Activated CD8-positive, alpha-beta memory T cell treated with anti-CD3 and anti-CD28 coated beads, Interleukin-2, amount 10 ng/mL, durations not matched to agents 7 days and 5 days (primary cell): Measurements from ENCODE around the gene PLXNC1. TPM values are rescaled to one million over a fixed set of nuclear protein-coding genes. Genes with fewer than 3 reads are reported as not detected.

ENCODE experiments used
- ATAC-seq: fragments of 150-1000 bp; cut with Tn5 transposase; one replicate; pipeline ENCODE4 v1.10.0; 2021; ENCODE audit warnings: moderate library complexity
- CTCF ChIA-PET: fragments of 350-600 bp; sonication (Branson Sonifier 250); formaldehyde crosslinking; loops from one replicate; lab custom pipeline; 2021; ENCODE audit warnings: antibody characterized with exemption; lab: Charles Lee
- DNase-seq: peaks from one replicate; pipeline ENCODE4 v3.0.0-alpha.2; 2020
- H3K27ac Mint-ChIP-seq: one replicate; pipeline ENCODE4 v1.8.0; 2021; ENCODE audit warnings: mild to moderate bottlenecking, mixed read lengths
- H3K27me3 Mint-ChIP-seq: one replicate; pipeline ENCODE4 v1.8.0; 2021; ENCODE audit warnings: mixed read lengths
- H3K36me3 Mint-ChIP-seq: one replicate; pipeline ENCODE4 v1.8.0; 2021; ENCODE audit warnings: mild to moderate bottlenecking, mixed read lengths
- H3K4me1 Mint-ChIP-seq: one replicate; pipeline ENCODE4 v1.8.0; 2021; ENCODE audit warnings: mixed read lengths
- H3K4me3 Mint-ChIP-seq: one replicate; pipeline ENCODE4 v1.8.0; 2021; ENCODE audit warnings: mild to moderate bottlenecking, moderate library complexity, mixed read lengths
- H3K9me3 Mint-ChIP-seq: one replicate; pipeline ENCODE4 v1.8.0; 2022; ENCODE audit warnings: low read depth, mixed read lengths
- total RNA-seq, 2 experiments: library from RNA; stranded (reverse); gene quantifications; one replicate each; pipeline ENCODE4 v1.2.3, GENCODE V29; 2021

Gene PLXNC1
- total RNA-seq, 2 experiments from 2014 or later = 10.4 to 13.1 TPM

DNA sequence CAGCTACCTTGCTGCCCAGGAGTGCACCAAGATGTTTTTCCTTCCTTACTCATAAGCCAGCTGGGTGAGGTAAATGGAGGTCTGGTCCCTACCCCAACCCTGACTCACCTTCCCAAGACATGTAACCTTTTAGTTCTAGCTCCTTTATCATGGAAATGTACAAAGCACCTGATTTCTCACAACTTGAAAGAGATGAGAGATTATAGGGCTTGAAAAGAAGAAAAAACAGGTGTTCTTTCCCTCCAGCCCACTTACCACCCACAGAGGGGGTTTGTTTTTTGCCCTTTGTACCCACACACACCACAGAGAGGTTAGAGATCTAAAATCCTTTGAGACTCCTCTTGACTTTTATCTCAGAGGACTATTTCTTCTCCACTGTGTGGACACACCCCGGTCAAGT lies 21.1 kb downstream of the PLXNC1 start:
- DNase-seq = no peak
- Mint-ChIP-seq H3K36me3 (peaks cover 3% of the 10 kb centered on the region), H3K4me3 (no peak overlapping the region), H3K27ac (no peak overlapping the region), H3K27me3 (no peaks in the 10 kb centered on the region), H3K9me3 (no peaks in the 10 kb centered on the region), H3K4me1 (peaks cover 33% of the 10 kb centered on the region)
- ATAC-seq = no peak
- CTCF ChIA-PET = interaction anchor here (1.5 kb wide), 1 partner anchor 22 kb away, joined by 3 read pairs; no protein-coding TSS in a partner anchor

DNA sequence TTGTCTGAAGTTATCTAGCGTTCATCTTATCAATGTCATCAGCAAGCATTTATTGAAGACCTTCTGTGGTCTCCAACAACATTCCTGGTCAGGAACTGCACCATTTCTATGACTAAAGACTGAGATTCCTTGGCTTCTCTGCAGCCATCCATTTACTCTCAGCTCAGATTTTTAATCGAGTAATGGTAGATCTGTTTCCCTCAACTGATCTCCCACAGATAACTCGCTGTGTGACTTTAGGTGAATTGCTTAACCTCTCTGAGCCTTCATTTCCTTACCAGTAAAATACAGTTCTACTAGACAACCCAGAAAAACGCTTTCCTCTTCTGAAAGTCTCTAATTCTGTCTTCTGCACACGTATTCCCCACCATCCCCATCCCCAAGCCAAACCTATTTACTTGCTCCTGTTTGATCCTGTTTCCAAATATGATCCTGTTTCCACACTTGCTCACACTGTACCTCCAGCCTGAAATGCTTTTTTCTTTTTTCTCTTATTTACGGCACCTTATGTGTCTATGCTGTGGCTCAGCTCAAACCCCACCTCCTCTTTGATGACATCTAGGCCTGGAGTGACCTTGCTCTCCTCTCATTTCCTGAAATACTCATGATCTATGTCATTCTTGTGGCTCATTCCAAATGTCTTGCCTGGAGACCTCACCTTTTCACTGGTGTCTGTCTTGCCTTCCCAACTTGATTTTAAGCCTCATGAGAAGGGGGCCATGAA lies 21.8 kb downstream of the PLXNC1 start:
- Mint-ChIP-seq H3K36me3 (peaks cover 3% of the 10 kb centered on the region), H3K27me3 (no peaks in the 10 kb centered on the region), H3K4me3 (no peak overlapping the region), H3K9me3 (no peaks in the 10 kb centered on the region), H3K27ac (no peak overlapping the region), H3K4me1 (peaks cover 39% of the 10 kb centered on the region)
- no peak for ATAC-seq
- DNase-seq = no peak
- CTCF ChIA-PET = interaction anchor here (1.2 to 1.5 kb wide), 2 partner anchors 22 to 24 kb away, joined by 3 read pairs; no protein-coding TSS in a partner anchor

DNA sequence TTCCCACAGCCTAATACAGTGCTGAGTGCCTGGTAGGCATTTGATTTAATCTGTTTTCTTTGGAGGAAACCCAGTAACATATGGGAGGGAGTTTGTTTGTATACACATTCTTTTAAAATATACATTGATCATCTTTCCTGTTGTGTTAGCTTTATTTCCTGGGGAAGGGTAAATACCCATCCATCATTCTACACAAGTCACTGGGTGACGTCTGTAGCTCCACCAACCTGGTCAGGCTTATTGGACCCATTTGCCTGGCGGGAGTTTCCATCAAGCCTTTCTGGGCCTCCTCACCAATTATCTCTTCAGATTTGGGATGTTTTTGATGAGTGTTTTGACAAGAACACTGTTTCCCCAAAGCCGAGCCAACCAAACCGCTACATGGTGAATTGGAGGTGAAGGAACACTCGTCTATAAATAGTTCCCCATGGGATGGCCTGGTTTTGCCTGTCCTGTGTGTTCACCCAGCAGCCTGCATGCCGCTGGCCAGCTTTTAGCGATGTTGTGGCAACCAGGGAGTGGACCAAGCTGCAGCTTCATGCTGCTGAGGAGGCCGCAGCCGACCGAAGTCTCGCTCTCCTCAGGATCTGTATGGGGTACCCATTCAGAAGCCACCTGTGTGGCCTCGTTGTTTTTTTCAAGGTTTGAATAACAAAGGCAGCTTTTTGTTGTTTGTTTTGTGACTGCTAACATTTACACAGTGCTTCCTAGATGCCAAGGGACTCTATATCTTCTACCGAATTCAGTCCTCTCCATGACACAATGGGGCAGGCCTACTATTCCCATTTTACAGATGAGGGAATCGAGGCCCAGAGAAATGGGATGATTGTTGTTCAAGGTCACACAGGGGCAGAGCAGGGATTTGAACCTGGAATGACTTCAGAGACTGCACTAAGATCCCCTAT lies 22.6 kb downstream of the PLXNC1 start:
- Mint-ChIP-seq H3K36me3 (peaks cover 5% of the 10 kb centered on the region), H3K9me3 (no peaks in the 10 kb centered on the region), H3K27me3 (no peaks in the 10 kb centered on the region), H3K4me3 (no peak overlapping the region), H3K27ac (no peak overlapping the region), H3K4me1 (peaks cover 48% of the 10 kb centered on the region)
- ATAC-seq (no peak), DNase-seq (no peak)
- CTCF ChIA-PET = interaction anchor here (1.2 kb wide), 1 partner anchor 25 kb away, joined by 3 read pairs; no protein-coding TSS in a partner anchor

DNA sequence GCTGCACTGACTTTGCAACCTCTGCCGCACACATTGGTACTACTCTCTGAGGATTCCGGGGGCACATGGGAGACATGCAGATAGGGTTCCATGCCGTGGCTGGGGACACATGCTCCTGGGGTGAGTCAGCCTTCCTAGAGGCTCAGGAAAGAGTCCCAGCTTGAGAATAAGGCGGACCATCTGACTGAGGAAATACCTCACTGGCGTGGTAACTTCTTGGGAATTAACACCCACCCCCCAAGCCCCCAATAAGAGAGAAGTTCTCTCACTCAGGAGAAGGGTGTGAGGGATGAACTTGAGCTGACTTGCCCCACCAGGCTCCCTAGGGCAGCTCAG lies 23.2 kb downstream of the PLXNC1 start:
- Mint-ChIP-seq H3K27me3 (no peaks in the 10 kb centered on the region), H3K4me1 (peaks cover 52% of the 10 kb centered on the region), H3K4me3 (no peak overlapping the region), H3K27ac (no peak overlapping the region), H3K36me3 (peaks cover 5% of the 10 kb centered on the region), H3K9me3 (no peaks in the 10 kb centered on the region)
- ATAC-seq (no peak), DNase-seq (no peak)
- CTCF ChIA-PET = no interaction called here

DNA sequence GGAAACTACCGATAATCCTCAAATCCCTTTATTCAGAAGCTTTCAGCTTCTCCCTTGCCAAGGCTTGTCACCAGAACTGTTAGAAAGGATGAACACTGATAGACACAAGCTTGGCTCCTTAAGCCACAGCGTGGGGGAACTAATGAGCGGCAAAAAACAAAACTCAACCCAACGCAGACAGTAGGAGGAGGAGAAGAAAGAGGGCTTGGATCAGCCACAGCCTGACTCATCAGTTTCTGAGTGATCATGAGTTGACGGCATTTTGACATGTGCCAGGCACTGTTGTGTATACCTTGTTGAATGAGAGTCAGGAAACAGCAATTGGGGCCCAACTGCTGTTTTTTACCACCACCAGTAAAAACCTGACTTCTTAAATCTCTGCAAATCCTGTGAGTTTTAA lies 23.7 kb downstream of the PLXNC1 start:
- Mint-ChIP-seq H3K36me3 (peaks cover 5% of the 10 kb centered on the region), H3K4me3 (no peak overlapping the region), H3K27ac (no peak overlapping the region), H3K27me3 (no peaks in the 10 kb centered on the region), H3K9me3 (no peaks in the 10 kb centered on the region), H3K4me1 (peaks cover 52% of the 10 kb centered on the region)
- ATAC-seq = peak; percentile 34
- CTCF ChIA-PET = no interaction called here
- peak; percentile 45 for DNase-seq

DNA sequence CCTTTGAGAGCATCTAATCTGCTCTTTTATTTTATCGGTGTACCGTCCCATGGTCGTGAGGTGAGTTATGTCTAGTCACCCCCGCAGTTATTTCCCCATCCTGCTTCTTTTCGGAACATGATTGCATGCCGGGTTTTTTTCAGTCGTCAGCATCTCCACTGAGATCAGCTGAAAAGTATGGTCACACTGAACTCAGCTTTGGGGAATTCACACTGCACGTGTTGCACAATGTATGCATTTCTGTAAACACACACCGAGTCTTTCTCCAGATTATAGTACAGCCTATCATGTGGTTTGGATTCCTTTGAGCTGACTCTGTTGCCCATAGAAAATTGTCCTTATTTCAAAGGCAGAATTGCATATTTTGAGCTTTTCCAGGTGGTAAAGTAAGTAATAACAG lies 24.6 kb downstream of the PLXNC1 start:
- CTCF ChIA-PET = interaction anchor here (1.0 to 2.1 kb wide), 4 partner anchors 21 to 35 kb away, joined by 3 to 6 read pairs (median 4); no protein-coding TSS in a partner anchor
- Mint-ChIP-seq H3K4me1 (peaks cover 52% of the 10 kb centered on the region), H3K9me3 (peaks cover under 1% of the 10 kb centered on the region), H3K36me3 (peaks cover 11% of the 10 kb centered on the region), H3K4me3 (no peak overlapping the region), H3K27me3 (no peaks in the 10 kb centered on the region), H3K27ac (no peak overlapping the region)
- ATAC-seq = no peak
- DNase-seq = no peak

DNA sequence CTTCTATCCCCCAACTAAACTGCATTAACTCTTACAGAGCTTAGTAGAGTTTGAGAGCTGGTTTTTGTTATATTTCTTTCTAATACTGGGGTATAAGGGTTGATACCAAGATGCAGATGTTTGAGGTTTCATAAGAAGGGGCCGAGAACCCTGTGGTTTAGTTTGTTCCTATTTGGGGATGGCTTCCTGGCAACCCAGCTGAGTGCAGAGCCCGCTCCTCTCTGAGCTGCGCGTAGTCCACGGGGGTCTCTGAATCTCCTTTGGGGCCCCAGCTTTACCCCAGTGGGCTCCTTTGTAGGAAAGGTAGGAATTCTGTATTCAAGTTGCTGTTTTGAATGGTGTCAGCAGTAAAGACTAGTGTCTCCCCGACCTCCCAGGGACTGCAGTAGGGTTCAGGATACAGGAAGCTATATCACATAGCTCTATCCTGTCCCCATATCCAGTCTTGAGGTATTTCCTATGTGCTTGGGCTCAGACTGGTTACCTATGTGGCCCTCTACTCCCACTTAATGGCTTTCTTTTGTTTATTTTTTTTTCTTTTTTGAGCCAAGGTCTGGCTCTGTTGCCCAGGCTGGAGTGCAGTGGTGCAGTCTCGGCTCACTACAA lies 25.4 kb downstream of the PLXNC1 start:
- Mint-ChIP-seq H3K4me3 (no peak overlapping the region), H3K9me3 (peaks cover 6% of the 10 kb centered on the region)
- CTCF ChIA-PET = interaction anchor here (1.0 to 2.1 kb wide), 5 partner anchors 19 to 35 kb away, joined by 3 to 6 read pairs (median 5); no protein-coding TSS in a partner anchor

DNA sequence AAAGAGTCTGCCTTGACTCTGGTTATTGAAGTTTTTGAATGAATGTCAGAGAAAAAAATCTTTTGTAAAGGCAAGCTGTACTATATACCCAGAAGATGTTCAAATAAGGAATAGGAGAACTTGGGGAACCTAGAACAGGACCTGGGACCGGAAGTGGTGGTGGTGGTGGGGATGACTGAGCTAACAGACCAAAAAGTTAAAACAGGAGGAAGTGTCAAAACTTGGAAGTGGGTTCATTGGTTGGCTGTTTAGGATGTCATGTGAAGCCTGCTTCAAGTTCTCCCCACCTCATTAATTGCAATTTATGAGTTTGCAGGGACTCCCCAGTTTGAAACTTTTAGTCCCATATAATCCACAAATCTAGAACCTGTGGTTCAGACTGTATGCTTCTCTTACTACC lies 26.2 kb downstream of the PLXNC1 start:
- peak; percentile 58 for ATAC-seq
- Mint-ChIP-seq H3K4me3 (no peak overlapping the region), H3K36me3 (peaks cover 21% of the 10 kb centered on the region), H3K27me3 (no peaks in the 10 kb centered on the region), H3K9me3 (peaks cover 6% of the 10 kb centered on the region), H3K27ac (peak overlapping the region; percentile 14), H3K4me1 (peaks cover 48% of the 10 kb centered on the region)
- CTCF ChIA-PET = interaction anchor here (0.8 to 2.1 kb wide), 3 partner anchors 15 to 25 kb away, joined by 3 to 6 read pairs (median 5); no protein-coding TSS in a partner anchor
- DNase-seq = peak; percentile 80

More for the DNA sequence above, 25.4 kb downstream of the PLXNC1 start:
- H3K27me3 Mint-ChIP-seq = no peaks in the 10 kb centered on the region
- peaks cover 51% of the 10 kb centered on the region for H3K4me1 Mint-ChIP-seq
- ATAC-seq (no peak), DNase-seq (no peak)
- peaks cover 16% of the 10 kb centered on the region for H3K36me3 Mint-ChIP-seq
- H3K27ac Mint-ChIP-seq = no peak overlapping the region

DNA sequence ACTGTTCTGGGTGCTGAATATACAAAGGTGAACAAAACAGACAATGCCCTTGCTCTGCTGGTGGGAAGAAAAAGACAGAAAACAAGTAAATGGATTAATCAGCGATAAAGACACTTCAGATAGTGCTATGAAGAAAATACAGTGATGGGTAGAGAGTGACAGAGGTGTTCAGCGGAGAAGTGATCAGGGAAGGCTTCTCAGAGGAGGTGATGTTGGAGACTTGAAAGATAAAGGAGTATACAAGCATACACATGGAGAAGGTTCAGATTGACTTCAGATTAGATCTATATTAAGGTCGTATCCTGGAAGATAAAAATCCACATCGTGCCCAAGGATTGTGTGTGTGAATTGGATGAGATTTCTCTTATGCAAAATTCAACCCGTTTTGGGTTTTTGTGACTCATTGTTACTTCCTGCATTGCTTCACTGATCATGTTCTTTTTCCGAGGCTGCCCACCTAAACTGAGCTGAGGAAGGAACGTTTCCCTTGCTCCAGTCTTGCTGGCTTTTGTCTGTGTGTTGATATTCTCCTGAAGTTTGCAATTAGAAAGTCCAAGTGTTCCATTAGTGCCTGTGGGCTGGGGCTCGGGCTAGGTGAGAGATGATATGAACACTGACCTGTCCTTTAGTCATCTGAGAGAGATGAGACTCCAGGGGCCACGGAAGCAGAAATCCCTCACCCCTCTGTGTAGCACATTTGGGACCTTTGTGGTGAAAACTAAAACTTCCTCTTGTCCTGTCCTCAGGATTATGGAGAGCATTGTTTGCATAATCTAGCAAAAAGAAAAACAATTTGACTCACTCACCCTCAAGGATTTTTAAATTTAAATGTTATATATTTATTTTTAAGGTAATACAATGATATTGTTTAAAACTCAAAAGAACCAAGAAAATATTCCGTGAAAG lies 27.6 kb downstream of the PLXNC1 start:
- peaks cover 27% of the 10 kb centered on the region for H3K36me3 Mint-ChIP-seq
- H3K27ac Mint-ChIP-seq = peak overlapping the region; percentile 3
- CTCF ChIA-PET = interaction anchor here (1.6 kb wide), 1 partner anchor 27 kb away, joined by 3 read pairs; no protein-coding TSS in a partner anchor
- ATAC-seq (peak; percentile 57), DNase-seq (no peak)
- no peak overlapping the region for H3K4me3 Mint-ChIP-seq
- peaks cover 49% of the 10 kb centered on the region for H3K4me1 Mint-ChIP-seq
- H3K9me3 Mint-ChIP-seq = peaks cover 6% of the 10 kb centered on the region
- H3K27me3 Mint-ChIP-seq = no peaks in the 10 kb centered on the region

DNA sequence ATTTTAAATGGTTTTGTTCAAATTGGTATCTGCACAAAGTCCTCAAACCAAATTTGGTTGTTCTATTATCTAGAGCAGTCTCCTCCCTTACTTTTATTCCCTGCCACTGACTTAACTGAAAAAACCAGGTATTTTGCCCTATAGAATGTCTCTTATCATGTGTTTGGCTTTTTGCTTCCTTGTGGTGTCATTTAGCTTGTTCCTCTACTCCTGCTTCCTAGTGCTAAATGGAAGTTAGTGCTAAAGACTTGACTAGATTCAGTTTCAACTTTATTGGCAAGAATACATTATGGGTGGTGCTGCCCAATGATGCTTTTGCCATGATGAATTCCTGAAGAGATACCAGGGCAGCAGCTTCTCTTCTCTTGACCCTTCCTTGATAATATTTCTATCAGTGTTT lies 29.7 kb downstream of the PLXNC1 start:
- Mint-ChIP-seq H3K4me1 (peaks cover 44% of the 10 kb centered on the region), H3K9me3 (peaks cover 6% of the 10 kb centered on the region), H3K27me3 (no peaks in the 10 kb centered on the region), H3K4me3 (no peak overlapping the region), H3K27ac (no peak overlapping the region), H3K36me3 (peaks cover 27% of the 10 kb centered on the region)
- ATAC-seq (no peak), DNase-seq (no peak)
- CTCF ChIA-PET = interaction anchor here (1.3 kb wide), 1 partner anchor 31 kb away, joined by 5 read pairs; no protein-coding TSS in a partner anchor

DNA sequence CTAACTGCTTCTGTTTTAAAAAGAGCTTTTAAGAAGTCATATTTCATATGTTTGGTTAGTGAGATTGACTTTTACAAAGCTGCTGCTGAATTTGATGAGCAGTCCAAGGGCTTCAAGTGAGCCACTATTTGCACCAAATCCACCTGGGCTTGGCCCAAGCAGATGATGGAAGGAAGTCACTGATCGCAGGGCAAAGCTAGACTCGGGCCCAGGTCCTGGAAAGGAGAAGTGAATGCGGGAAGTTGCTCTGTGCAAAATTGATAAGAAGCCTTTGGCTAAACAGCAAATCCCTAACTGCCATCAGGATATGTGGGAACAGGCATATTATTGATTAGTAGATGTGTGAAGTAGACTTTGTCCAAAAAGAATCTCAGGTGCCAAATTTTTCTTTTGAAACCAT lies 30.5 kb downstream of the PLXNC1 start:
- no peak overlapping the region for H3K27ac Mint-ChIP-seq
- no peaks in the 10 kb centered on the region for H3K27me3 Mint-ChIP-seq
- CTCF ChIA-PET = interaction anchor here (0.6 to 1.8 kb wide), 2 partner anchors 29 to 697 kb away, joined by 3 to 4 read pairs; no protein-coding TSS in a partner anchor
- H3K9me3 Mint-ChIP-seq = peaks cover 6% of the 10 kb centered on the region
- DNase-seq (no peak), ATAC-seq (no peak)
- peaks cover 27% of the 10 kb centered on the region for H3K36me3 Mint-ChIP-seq
- peaks cover 36% of the 10 kb centered on the region for H3K4me1 Mint-ChIP-seq
- H3K4me3 Mint-ChIP-seq = no peak overlapping the region

DNA sequence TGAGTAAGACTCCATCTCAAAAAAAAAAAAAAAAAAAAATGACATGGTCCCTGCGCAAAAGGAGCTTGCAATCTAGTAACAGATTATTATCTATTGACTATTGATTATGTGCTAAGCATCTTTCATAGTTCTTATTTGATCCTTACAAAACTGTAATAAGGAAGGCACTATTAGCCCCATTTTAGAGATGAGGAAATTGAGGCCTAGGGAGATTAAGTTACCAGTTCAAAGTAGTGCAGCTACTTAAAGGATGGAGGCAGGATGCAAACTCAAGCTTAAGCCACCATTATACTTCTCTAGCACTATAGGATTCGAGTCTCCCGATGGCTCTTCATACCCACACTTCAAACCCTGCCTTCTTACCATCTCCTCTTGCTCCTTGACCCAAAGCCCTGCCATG lies 31.3 kb downstream of the PLXNC1 start:
- H3K36me3 Mint-ChIP-seq = peaks cover 27% of the 10 kb centered on the region
- H3K27ac Mint-ChIP-seq = no peak overlapping the region
- H3K27me3 Mint-ChIP-seq = no peaks in the 10 kb centered on the region

More for the DNA sequence above, 31.3 kb downstream of the PLXNC1 start:
- H3K4me1 Mint-ChIP-seq = peaks cover 28% of the 10 kb centered on the region
- H3K9me3 Mint-ChIP-seq = peaks cover 6% of the 10 kb centered on the region
- no peak overlapping the region for H3K4me3 Mint-ChIP-seq
- no peak for DNase-seq
- no peak for ATAC-seq
- CTCF ChIA-PET = interaction anchor here (1.0 to 1.8 kb wide), 2 partner anchors 27 to 28 kb away, joined by 3 to 4 read pairs; no protein-coding TSS in a partner anchor
